GM21723 (cell line): Measurements from ENCODE around the gene MEMO1.
"Not testable (repeated sequence)": the region's sequence is repeated elsewhere in the genome, so short reads cannot be mapped to it uniquely, and the experiment has no call there.

ENCODE experiments used
- ATAC-seq: cut with Tn5 transposase; IDR thresholded peaks from one replicate; pipeline ENCODE4 v1.9.1; 2021; ENCODE audit warnings: mild to moderate bottlenecking, moderate library complexity; ENCODE audit not compliant: unreplicated experiment

Gene MEMO1

GRCh38 chr2:31998731-31999383 lies 12.0 kb downstream of the MEMO1 start:
- no peak for ATAC-seq

DNA sequence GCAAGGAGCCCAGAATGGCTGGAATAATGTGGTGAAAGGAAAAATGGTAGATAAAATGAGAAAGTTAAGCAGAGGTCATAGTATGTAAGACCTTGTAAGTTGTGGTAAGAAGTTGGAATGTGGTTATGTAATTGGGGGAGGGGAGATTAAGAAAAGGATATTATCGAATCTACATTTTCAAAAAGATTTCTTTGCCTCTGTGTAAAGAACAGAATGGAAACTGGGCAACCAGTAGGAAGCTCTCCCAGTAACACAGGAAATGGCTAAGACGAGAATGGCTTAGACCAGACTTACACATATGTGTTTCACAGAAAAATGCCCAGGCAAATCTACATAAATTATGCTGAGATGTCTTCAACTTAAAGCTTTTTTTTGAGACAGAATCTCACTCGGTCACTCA lies 13.2 kb downstream of the MEMO1 start:
- ATAC-seq: no peak

DNA sequence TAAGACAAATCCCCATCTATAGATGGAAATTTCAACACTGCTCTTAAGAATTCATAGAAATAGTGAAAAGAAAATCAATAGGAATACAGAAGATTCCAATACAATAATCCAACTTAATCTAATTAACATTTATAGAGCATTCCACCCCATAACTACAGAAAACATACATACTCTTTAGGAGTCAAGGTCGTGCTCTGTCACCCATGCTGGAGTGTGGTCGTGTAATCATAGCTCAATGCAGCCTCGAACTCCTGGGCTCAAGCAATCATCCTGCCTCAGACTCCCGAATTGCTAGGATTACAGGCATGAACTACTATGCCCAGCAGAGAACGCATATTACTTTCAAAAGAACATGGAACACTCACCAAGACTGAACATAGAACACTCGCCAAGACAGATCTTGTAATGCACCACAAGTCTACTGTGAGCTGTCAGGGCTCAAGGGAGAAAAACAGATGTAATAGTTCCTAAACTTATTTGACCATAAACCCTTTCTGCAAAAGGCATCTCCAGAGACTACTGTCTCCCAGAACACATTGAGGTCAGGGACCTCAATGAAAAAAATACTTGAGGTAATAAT lies 14.1 kb downstream of the MEMO1 start:
- no peak for ATAC-seq

GRCh38 chr2:31992934-31993333 lies 17.9 kb downstream of the MEMO1 start:
- no peak for ATAC-seq

DNA sequence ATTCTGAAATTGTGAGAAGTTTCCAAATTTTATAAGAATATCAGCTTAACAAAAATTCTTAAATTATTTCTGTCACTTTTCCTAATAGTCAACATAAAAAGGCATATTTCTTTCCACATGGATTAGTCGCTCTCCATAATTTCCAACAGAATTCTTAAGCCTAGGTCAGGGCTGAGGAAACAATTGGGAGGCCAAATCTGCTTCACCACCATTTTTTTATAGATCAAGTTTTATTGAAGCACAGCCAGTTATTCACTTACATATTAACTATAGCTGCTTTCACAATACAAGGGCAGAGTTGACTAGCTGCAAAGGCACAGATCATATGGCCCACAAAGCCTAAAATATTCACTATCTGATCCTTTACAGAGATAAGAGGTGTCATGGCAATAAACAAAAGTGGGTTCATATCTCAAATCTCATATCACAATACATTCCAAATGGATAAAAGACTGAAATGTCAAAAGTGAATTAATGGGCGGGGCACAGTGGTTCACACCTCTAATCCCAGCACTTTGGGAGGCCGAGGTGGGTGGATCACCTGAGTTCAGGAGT lies 18.7 kb downstream of the MEMO1 start:
- ATAC-seq: no peak

- no peak for ATAC-seq
These were observed 20.9 kb downstream of the MEMO1 start for GRCh38 chr2:31989946-31990345.

GRCh38 chr2:31987454-31988220 lies 23.2 kb downstream of the MEMO1 start:
- ATAC-seq: no peak

- ATAC-seq: no peak
These were observed 23.9 kb downstream of the MEMO1 start for GRCh38 chr2:31986906-31987305.

- no peak for ATAC-seq
These were observed 26.9 kb downstream of the MEMO1 start for GRCh38 chr2:31983762-31984467.

GRCh38 chr2:31980674-31981356 lies 30.0 kb downstream of the MEMO1 start:
- peak; percentile 99 for ATAC-seq

GRCh38 chr2:31979956-31980355 lies 30.9 kb downstream of the MEMO1 start:
- ATAC-seq: no peak

DNA sequence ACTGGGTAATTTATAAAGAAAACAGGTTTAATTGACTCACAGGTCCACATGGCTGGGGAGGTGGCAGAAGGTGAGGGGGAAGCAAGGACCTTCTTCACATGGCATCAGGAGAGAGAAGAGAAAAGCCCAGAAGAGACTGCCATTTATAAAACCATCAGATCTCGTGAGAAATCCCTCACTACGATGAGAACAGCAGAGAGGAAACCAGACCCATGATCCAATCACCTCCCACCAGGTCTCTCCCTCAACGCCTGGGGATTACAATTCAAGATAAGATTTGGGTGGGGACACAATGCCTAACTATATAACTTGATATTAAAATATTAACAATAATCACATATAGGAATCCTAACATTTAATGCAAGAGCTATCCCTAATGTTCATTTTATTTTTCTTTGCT lies 31.8 kb downstream of the MEMO1 start:
- no peak for ATAC-seq

- ATAC-seq: no peak
These were observed 32.4 kb downstream of the MEMO1 start for GRCh38 chr2:31978436-31978835.

DNA sequence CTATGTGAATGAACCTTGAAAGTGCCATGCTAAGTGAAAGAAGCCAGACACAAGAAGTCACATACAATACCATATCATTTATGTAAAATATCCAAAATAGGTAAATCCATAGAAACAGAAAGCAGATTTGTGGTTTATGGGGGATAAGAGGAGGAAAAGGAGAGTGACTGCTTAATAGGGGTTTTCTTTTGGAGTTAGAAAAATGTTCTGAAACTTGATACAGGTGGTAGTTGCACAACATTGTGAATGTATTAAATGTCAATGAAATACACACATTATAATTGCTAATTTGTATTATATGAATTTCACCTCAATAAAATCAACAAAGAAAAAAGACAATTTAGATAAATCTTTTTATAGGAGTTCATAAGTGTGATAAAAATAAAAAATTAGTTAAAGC lies 37.1 kb downstream of the MEMO1 start:
- ATAC-seq: no peak

- no peak for ATAC-seq
These were observed 38.7 kb downstream of the MEMO1 start for GRCh38 chr2:31972059-31972458.

DNA sequence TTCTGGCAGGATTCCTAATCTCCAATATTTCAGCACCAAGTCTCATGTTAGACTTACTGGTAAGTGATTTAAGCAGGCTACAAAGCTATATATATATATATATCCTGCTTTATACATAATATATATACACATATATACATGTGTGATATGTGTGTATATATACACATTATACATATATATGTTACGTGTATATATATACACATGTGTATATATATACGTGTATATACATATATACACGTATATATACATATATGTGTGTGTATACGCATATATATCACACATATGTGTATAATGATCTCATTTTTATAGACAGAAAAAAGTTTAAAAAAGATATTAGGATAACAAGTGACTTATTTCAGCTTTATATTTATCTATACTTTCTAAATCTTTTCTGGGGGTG lies 41.6 kb downstream of the MEMO1 start:
- no peak for ATAC-seq

DNA sequence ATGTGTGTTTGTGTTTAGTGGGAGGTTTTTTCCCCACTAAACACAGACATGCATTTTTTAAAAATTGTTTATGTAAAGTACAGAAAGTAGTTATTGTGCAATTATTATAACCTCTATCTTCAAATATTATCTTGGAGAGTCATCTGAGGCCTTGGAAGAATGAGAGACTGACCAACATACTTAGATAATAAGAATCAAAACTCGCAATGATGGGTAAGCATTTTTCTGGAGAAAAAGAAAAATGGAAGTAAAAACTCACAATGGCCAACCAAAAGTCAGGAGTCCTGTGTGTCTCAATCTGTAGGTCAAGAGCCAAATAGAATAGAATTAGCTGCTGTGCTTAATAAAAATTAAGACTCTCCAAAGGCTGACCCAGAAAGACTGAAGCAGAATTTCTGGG lies 43.0 kb downstream of the MEMO1 start:
- ATAC-seq: no peak

GRCh38 chr2:31966402-31966801 lies 44.4 kb downstream of the MEMO1 start:
- ATAC-seq: not testable (repeated sequence)

DNA sequence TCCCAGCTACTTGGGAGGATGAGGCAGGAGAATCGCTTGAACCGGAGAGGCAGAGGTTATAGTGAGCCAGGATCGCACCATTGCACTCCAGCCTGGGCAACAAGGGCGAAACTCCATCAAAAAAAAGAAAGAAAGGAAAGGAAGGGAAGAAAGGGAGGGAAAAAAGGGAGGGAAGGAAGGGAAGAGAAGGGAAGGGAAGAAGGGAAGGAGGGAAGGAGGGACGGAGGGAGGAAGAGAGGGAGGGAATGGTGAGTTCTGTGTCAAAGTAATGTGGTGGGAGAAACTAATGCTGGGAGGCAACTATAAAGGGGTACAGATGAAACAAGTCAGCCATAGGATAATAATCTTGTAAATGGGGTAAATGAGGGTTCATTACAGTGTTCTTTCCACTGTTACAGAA lies 45.7 kb downstream of the MEMO1 start:
- ATAC-seq: no peak

DNA sequence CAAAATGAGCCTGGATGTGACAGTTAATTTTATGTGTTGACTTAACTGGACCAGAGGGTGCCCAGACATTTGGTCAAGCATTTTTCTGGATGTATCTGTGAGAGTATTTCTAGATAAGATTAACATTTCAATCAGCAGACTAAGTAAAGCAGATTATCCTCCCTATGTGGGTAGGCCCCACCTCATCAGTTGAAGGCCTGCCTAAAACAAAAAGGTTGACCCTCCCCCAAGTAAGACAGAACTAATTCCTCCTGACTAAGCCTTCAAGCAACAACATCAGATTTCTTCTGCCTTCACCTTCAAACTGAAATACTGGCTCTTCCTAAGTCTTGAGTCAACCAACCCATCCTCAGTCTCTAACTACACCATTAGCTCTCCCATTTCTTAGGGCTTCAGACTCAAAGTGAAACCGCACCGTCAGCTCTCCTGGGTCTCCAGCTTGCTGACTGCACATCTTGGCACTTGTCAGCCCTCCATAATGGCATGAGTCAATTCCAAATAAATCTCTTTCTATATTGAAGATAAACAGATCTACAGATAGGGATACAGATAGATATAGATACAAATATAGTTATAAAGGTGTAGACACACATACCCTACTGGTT lies 47.9 kb downstream of the MEMO1 start:
- no peak for ATAC-seq
